ENCODE results near the gene HMCN2.
"Not testable (repeated sequence)": the region's sequence is repeated elsewhere in the genome, so short reads cannot be mapped to it uniquely, and the experiment has no call there.

Gene HMCN2

DNA sequence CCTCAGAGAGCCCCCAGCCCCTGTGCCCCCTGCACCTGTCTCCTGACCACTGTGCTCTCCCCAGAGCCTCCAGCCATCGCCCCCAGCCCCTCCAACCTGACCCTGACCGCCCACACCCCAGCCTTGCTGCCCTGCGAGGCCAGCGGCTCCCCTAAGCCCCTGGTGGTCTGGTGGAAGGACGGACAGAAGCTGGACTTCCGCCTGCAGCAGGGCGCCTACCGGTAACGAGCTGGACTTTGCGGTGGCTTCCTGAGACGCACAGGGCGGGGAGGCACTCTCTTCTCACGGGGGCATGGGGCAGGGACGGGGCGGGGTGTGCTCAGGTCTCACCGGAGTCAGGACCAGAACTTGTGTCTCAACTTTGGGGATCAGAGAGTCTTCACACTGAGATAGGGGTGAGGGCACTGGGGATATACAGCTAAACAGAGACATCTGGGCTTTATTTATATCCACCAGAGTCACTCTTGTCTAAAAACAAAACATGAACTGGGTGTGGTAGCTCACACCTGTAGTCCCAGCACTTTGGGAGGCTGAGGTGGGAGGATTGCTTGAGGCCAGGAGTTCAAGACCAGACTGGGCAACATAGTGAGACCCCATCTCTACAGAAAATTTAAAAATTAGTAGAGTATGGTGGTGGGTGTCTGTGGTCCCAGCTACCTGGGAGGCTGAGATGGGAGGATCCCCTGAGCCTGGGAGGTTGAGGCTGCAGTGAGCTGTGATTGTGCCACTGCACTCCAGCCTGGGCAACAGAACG, 133.1 kb downstream of the HMCN2 start:
- Mint-ChIP-seq H3K27me3 (no peaks in the 10 kb centered on the region), H3K36me3 (ENCODE audit: low read depth) (no peaks in the 10 kb centered on the region), H3K4me3 (no peak overlapping the region), H3K4me1 (no peaks in the 10 kb centered on the region), H3K9me3 (no peaks in the 10 kb centered on the region), H3K27ac (no peak overlapping the region)
- no peak for DNase-seq
- no peak for ATAC-seq

DNA sequence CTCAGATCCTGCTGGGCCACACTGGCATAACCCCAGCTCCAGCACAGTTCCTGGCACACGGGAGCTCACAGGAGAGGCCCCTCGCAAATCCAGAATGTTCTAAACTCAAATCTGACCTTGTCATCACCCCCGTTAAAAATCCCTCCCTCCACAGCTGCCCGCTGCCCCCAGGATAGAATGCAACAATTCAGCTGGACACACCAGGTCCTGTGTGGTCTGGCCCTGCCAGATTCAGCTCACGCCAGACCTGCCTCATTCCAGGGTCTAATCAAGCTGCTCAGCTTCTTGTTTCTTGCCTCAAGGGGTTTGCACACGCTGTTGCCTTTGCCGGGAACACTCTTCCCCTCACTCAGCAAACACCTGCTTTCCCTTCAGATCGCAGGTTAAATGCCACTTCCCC, 134.2 kb downstream of the HMCN2 start:
- ATAC-seq (no peak), DNase-seq (no peak)
- no peak overlapping the region for H3K4me3 Mint-ChIP-seq
- H3K9me3 Mint-ChIP-seq = no peaks in the 10 kb centered on the region
- no peaks in the 10 kb centered on the region for H3K36me3 Mint-ChIP-seq (ENCODE audit: low read depth)
- H3K4me1 Mint-ChIP-seq = no peaks in the 10 kb centered on the region
- no peaks in the 10 kb centered on the region for H3K27me3 Mint-ChIP-seq
- no peak overlapping the region for H3K27ac Mint-ChIP-seq

- H3K27me3 Mint-ChIP-seq = no peaks in the 10 kb centered on the region
- no peak for ATAC-seq
- H3K4me1 Mint-ChIP-seq = no peaks in the 10 kb centered on the region
- no peak for DNase-seq
- no peak overlapping the region for H3K27ac Mint-ChIP-seq
- no peaks in the 10 kb centered on the region for H3K36me3 Mint-ChIP-seq (ENCODE audit: low read depth)
- H3K4me3 Mint-ChIP-seq = no peak overlapping the region
- no peaks in the 10 kb centered on the region for H3K9me3 Mint-ChIP-seq
Observed at GRCh38 chr9:130400870-130401269, 135.3 kb downstream of the HMCN2 start.

- H3K9me3 Mint-ChIP-seq; ATAC-seq; H3K4me3 Mint-ChIP-seq; DNase-seq; H3K36me3 Mint-ChIP-seq (ENCODE audit: low read depth); H3K4me1 Mint-ChIP-seq; H3K27me3 Mint-ChIP-seq; H3K27ac Mint-ChIP-seq: not testable (repeated sequence)
Observed at GRCh38 chr9:130401742-130402141, 136.2 kb downstream of the HMCN2 start.

DNA sequence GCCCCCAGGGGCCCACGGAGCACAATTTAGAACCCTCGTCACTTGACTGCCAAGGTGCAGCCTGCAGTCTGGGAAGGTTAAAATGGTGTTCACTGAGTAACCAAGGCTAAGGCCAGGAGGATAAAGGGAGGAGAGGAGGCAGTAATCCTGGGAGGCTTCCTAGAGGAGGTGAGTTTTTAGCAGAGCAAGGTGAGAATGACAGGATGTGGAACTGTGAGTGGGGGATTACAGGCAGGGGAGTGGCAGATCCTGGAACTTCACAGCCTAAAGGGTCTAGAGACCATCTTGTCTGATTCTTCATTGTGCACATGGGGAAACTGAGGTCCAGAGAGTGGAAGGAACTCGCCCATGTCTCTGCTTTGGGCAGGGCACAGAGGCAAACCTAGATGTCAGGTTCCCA, 136.7 kb downstream of the HMCN2 start:
- DNase-seq (no peak), ATAC-seq (no peak)
- Mint-ChIP-seq H3K27me3 (no peaks in the 10 kb centered on the region), H3K4me3 (no peak overlapping the region), H3K9me3 (no peaks in the 10 kb centered on the region), H3K36me3 (ENCODE audit: low read depth) (no peaks in the 10 kb centered on the region), H3K4me1 (no peaks in the 10 kb centered on the region), H3K27ac (no peak overlapping the region)

DNA sequence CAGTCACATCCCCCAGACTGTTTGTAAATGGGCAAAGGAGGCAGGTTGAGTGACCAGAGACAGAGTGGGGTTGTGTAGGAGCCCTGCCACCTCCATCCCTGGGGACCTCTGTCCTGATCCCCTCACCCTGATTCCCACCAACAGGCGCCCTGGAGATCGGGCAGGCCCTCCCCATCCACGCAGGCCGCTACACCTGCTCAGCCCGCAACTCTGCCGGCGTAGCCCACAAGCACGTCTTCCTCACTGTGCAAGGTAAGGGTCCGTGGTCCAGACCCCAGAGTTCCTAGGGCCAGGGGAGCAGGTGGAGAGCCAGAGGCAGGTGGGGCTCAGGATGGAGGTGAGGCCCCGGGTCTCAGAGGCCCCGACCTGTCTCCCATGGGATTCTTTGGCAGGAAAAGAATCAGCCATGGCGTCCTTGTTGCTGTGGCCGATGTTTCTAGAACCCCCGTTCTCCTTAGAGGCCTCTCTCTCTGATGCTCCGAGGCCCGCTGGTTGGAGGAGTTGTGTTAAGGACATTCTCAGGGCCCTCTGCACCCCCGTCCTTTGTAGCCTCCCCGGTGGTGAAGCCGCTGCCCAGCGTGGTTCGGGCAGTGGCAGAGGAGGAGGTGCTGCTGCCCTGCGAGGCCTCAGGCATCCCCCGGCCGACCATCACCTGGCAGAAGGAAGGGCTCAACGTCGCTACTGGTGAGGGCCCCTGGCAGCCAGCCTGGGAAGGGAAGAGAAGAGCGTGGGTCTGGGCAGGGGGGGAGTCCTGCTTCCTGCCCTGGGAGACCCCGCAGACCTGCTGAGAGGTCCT, 137.3 kb downstream of the HMCN2 start:
- ATAC-seq = no peak
- H3K9me3 Mint-ChIP-seq = no peaks in the 10 kb centered on the region

GRCh38 chr9:130405657-130406257, 140.2 kb downstream of the HMCN2 start:
- Mint-ChIP-seq H3K4me3 (no peak overlapping the region), H3K27me3 (peaks cover 4% of the 10 kb centered on the region), H3K9me3 (no peaks in the 10 kb centered on the region), H3K4me1 (no peaks in the 10 kb centered on the region), H3K36me3 (ENCODE audit: low read depth) (no peaks in the 10 kb centered on the region), H3K27ac (no peak overlapping the region)
- DNase-seq (no peak), ATAC-seq (no peak)

More for the DNA sequence above, 137.3 kb downstream of the HMCN2 start:
- Mint-ChIP-seq H3K4me3 (no peak overlapping the region), H3K4me1 (no peaks in the 10 kb centered on the region), H3K27ac (no peak overlapping the region), H3K27me3 (peaks cover under 1% of the 10 kb centered on the region), H3K36me3 (ENCODE audit: low read depth) (no peaks in the 10 kb centered on the region)
- no peak for DNase-seq

GRCh38 chr9:130406278-130406895, 140.8 kb downstream of the HMCN2 start:
- Mint-ChIP-seq H3K9me3 (no peaks in the 10 kb centered on the region), H3K4me3 (no peak overlapping the region), H3K27ac (no peak overlapping the region), H3K27me3 (peaks cover 4% of the 10 kb centered on the region), H3K36me3 (ENCODE audit: low read depth) (no peaks in the 10 kb centered on the region), H3K4me1 (no peaks in the 10 kb centered on the region)
- DNase-seq (no peak), ATAC-seq (no peak)

- Mint-ChIP-seq H3K4me3 (no peak overlapping the region), H3K27me3 (peaks cover 6% of the 10 kb centered on the region), H3K27ac (no peak overlapping the region), H3K4me1 (no peaks in the 10 kb centered on the region), H3K9me3 (no peaks in the 10 kb centered on the region), H3K36me3 (ENCODE audit: low read depth) (no peaks in the 10 kb centered on the region)
- no peak for ATAC-seq
- DNase-seq = no peak
Observed at GRCh38 chr9:130407916-130408663, 142.5 kb downstream of the HMCN2 start.

DNA sequence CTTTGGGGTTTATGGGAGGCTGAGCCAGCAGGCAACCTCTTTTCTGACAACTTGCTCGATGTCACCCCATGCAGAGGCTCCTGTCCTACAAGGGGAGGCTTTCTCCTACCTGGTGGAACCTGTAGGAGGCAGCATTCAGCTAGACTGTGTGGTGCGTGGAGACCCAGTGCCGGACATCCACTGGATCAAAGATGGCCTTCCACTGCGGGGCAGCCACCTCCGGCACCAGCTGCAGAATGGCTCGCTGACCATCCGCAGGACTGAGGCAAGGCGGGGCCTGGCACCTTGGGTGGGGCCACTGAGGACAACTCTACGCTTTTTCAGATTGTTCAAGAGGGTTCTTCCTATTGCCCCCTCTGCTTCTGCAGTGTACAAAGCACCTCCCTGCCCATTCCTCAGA, 143.1 kb downstream of the HMCN2 start:
- Mint-ChIP-seq H3K9me3 (no peaks in the 10 kb centered on the region), H3K4me3 (no peak overlapping the region), H3K27ac (no peak overlapping the region)

DNA sequence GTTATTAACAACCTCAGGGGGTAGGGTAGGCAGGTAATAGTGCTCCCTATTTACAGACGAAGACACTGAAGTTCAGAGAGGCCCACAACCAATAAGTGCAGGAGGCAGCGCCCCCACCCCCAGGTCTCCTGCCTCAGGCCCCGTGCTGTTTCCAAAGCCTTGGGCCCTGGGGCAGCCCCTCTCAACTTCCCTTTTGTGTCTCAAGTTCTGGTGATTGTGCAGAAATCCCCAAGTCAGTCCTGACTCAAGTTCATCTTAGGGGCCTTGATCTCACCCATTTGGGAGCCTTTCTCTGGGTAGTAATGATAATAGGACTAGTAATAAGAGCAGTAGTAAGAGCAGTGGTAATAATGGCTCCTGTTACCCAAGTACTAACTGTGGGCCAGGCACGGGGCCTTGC, 143.7 kb downstream of the HMCN2 start:
- H3K4me3 Mint-ChIP-seq = no peak overlapping the region
- H3K36me3 Mint-ChIP-seq (ENCODE audit: low read depth) = no peaks in the 10 kb centered on the region
- peaks cover 6% of the 10 kb centered on the region for H3K27me3 Mint-ChIP-seq
- DNase-seq = no peak
- no peaks in the 10 kb centered on the region for H3K9me3 Mint-ChIP-seq
- H3K4me1 Mint-ChIP-seq = no peaks in the 10 kb centered on the region
- no peak for ATAC-seq
- H3K27ac Mint-ChIP-seq = no peak overlapping the region

More for the DNA sequence above, 143.1 kb downstream of the HMCN2 start:
- ATAC-seq (no peak), DNase-seq (no peak)
- H3K36me3 Mint-ChIP-seq (ENCODE audit: low read depth) = no peaks in the 10 kb centered on the region
- no peaks in the 10 kb centered on the region for H3K4me1 Mint-ChIP-seq
- peaks cover 6% of the 10 kb centered on the region for H3K27me3 Mint-ChIP-seq

- no peaks in the 10 kb centered on the region for H3K36me3 Mint-ChIP-seq (ENCODE audit: low read depth)
- peaks cover 6% of the 10 kb centered on the region for H3K27me3 Mint-ChIP-seq
- no peak for DNase-seq
- H3K4me1 Mint-ChIP-seq = no peaks in the 10 kb centered on the region
- H3K4me3 Mint-ChIP-seq = no peak overlapping the region
- no peaks in the 10 kb centered on the region for H3K9me3 Mint-ChIP-seq
- no peak overlapping the region for H3K27ac Mint-ChIP-seq
- ATAC-seq = no peak
Observed at GRCh38 chr9:130410443-130410842, 144.9 kb downstream of the HMCN2 start.

- ATAC-seq (no peak), DNase-seq (no peak)
- H3K27me3 Mint-ChIP-seq = peaks cover 8% of the 10 kb centered on the region
- H3K36me3 Mint-ChIP-seq (ENCODE audit: low read depth) = no peaks in the 10 kb centered on the region
- no peaks in the 10 kb centered on the region for H3K9me3 Mint-ChIP-seq
- no peaks in the 10 kb centered on the region for H3K4me1 Mint-ChIP-seq
- no peak overlapping the region for H3K4me3 Mint-ChIP-seq
- H3K27ac Mint-ChIP-seq = no peak overlapping the region
Observed at GRCh38 chr9:130411566-130411915, 146.0 kb downstream of the HMCN2 start.

GRCh38 chr9:130414081-130414731, 148.6 kb downstream of the HMCN2 start:
- Mint-ChIP-seq H3K27ac (no peak overlapping the region), H3K4me3 (no peak overlapping the region), H3K36me3 (ENCODE audit: low read depth) (no peaks in the 10 kb centered on the region), H3K27me3 (peaks cover 5% of the 10 kb centered on the region), H3K9me3 (no peaks in the 10 kb centered on the region), H3K4me1 (no peaks in the 10 kb centered on the region)
- DNase-seq (no peak), ATAC-seq (no peak)
